Measurements from ENCODE around the gene ZNF185. TPM values are rescaled to one million over a fixed set of nuclear protein-coding genes. Genes with fewer than 3 reads are reported as not detected.

The ZNF185 gene
- total and polyA plus RNA-seq, 4 donors, result 2.6 to 13.5 (median 6.4) TPM

GRCh38 chrX:152892499-152892898 is 5.4 kb upstream of the ZNF185 start:
- Histone ChIP-seq H3K4me1 (ENCODE audit: control insufficient read depth in 1 of 2, insufficient read depth in 2 of 2, low read length in 2 of 2) (no peaks in the 10 kb centered on the region), H3K36me3 (ENCODE audit: control insufficient read depth in 1 of 2, insufficient read depth in 2 of 2, low read length in 1 of 2) (no peaks in the 10 kb centered on the region), H3K4me3 (ENCODE audit: low read length in 2 of 2) (no peak overlapping the region), H3K27me3 (ENCODE audit: control insufficient read depth in 1 of 2, insufficient read depth in 2 of 2, low read length in 1 of 2) (no peaks in the 10 kb centered on the region), H3K27ac (ENCODE audit: low read depth in 1 of 2, low read length in 2 of 2) (no peak overlapping the region), H3K9me3 (ENCODE audit: control insufficient read depth, low read length) (no peaks in the 10 kb centered on the region)
- intact Hi-C loops (cut with DNase I), result no loop called here
- DNase-seq (no peak), ATAC-seq (ENCODE audit: low FRiP score) (no peak)
- 72 to 91% methylated on average over 4 of the region's 4 CpGs for WGBS, 2 donors

GRCh38 chrX:152892999-152893891 is 4.6 kb upstream of the ZNF185 start:
- no peaks in the 10 kb centered on the region for H3K27me3 ChIP-seq (ENCODE audit: control insufficient read depth in 1 of 2, insufficient read depth in 2 of 2, low read length in 1 of 2)
- H3K9me3 ChIP-seq (ENCODE audit: control insufficient read depth, low read length), result no peaks in the 10 kb centered on the region
- WGBS, 2 donors, result 64 to 73% methylated on average over 22 of the region's 22 CpGs
- DNase-seq (peak in 1 of 2 donors; percentile 53), ATAC-seq (ENCODE audit: low FRiP score) (no peak)
- no peak overlapping the region for H3K4me3 ChIP-seq (ENCODE audit: low read length in 2 of 2)
- intact Hi-C loops (cut with DNase I), result no loop called here
- no peaks in the 10 kb centered on the region for H3K4me1 ChIP-seq (ENCODE audit: control insufficient read depth in 1 of 2, insufficient read depth in 2 of 2, low read length in 2 of 2)
- no peaks in the 10 kb centered on the region for H3K36me3 ChIP-seq (ENCODE audit: control insufficient read depth in 1 of 2, insufficient read depth in 2 of 2, low read length in 1 of 2)
- H3K27ac ChIP-seq (ENCODE audit: low read depth in 1 of 2, low read length in 2 of 2), result no peak overlapping the region

GRCh38 chrX:152893980-152894610 is 3.8 kb upstream of the ZNF185 start:
- no peaks in the 10 kb centered on the region for H3K9me3 ChIP-seq (ENCODE audit: control insufficient read depth, low read length)
- DNase-seq (peak in 1 of 2 donors; percentile 61), ATAC-seq (ENCODE audit: low FRiP score) (no peak)
- H3K27me3 ChIP-seq (ENCODE audit: control insufficient read depth in 1 of 2, insufficient read depth in 2 of 2, low read length in 1 of 2), result no peaks in the 10 kb centered on the region
- no peaks in the 10 kb centered on the region for H3K4me1 ChIP-seq (ENCODE audit: control insufficient read depth in 1 of 2, insufficient read depth in 2 of 2, low read length in 2 of 2)
- intact Hi-C loops (cut with DNase I), result no loop called here
- H3K27ac ChIP-seq (ENCODE audit: low read depth in 1 of 2, low read length in 2 of 2), result no peak overlapping the region
- no peaks in the 10 kb centered on the region for H3K36me3 ChIP-seq (ENCODE audit: control insufficient read depth in 1 of 2, insufficient read depth in 2 of 2, low read length in 1 of 2)
- H3K4me3 ChIP-seq (ENCODE audit: low read length in 2 of 2), result no peak overlapping the region
- 83 to 93% methylated on average over 9 of the region's 9 CpGs for WGBS, 2 donors

GRCh38 chrX:152895121-152895520 is 2.7 kb upstream of the ZNF185 start:
- WGBS, 2 donors, result 77 to 87% methylated on average over 3 of the region's 3 CpGs
- intact Hi-C loops (cut with DNase I), result no loop called here
- no peak overlapping the region for H3K4me3 ChIP-seq (ENCODE audit: low read length in 2 of 2)
- no peaks in the 10 kb centered on the region for H3K9me3 ChIP-seq (ENCODE audit: control insufficient read depth, low read length)
- DNase-seq (no peak), ATAC-seq (ENCODE audit: low FRiP score) (no peak)
- no peaks in the 10 kb centered on the region for H3K4me1 ChIP-seq (ENCODE audit: control insufficient read depth in 1 of 2, insufficient read depth in 2 of 2, low read length in 2 of 2)
- no peak overlapping the region for H3K27ac ChIP-seq (ENCODE audit: low read depth in 1 of 2, low read length in 2 of 2)
- no peaks in the 10 kb centered on the region for H3K27me3 ChIP-seq (ENCODE audit: control insufficient read depth in 1 of 2, insufficient read depth in 2 of 2, low read length in 1 of 2)
- no peaks in the 10 kb centered on the region for H3K36me3 ChIP-seq (ENCODE audit: control insufficient read depth in 1 of 2, insufficient read depth in 2 of 2, low read length in 1 of 2)

GRCh38 chrX:152895724-152896420 is 2.0 kb upstream of the ZNF185 start:
- intact Hi-C loops (cut with DNase I), result no loop called here
- 75 to 79% methylated on average over 8 of the region's 8 CpGs for WGBS, 2 donors
- H3K4me1 ChIP-seq (ENCODE audit: control insufficient read depth in 1 of 2, insufficient read depth in 2 of 2, low read length in 2 of 2), result no peaks in the 10 kb centered on the region
- H3K36me3 ChIP-seq (ENCODE audit: control insufficient read depth in 1 of 2, insufficient read depth in 2 of 2, low read length in 1 of 2), result no peaks in the 10 kb centered on the region
- H3K27me3 ChIP-seq (ENCODE audit: control insufficient read depth in 1 of 2, insufficient read depth in 2 of 2, low read length in 1 of 2), result no peaks in the 10 kb centered on the region
- H3K9me3 ChIP-seq (ENCODE audit: control insufficient read depth, low read length), result no peaks in the 10 kb centered on the region
- no peak overlapping the region for H3K27ac ChIP-seq (ENCODE audit: low read depth in 1 of 2, low read length in 2 of 2)
- DNase-seq (no peak), ATAC-seq (ENCODE audit: low FRiP score) (no peak)
- H3K4me3 ChIP-seq (ENCODE audit: low read length in 2 of 2), result no peak overlapping the region

DNA sequence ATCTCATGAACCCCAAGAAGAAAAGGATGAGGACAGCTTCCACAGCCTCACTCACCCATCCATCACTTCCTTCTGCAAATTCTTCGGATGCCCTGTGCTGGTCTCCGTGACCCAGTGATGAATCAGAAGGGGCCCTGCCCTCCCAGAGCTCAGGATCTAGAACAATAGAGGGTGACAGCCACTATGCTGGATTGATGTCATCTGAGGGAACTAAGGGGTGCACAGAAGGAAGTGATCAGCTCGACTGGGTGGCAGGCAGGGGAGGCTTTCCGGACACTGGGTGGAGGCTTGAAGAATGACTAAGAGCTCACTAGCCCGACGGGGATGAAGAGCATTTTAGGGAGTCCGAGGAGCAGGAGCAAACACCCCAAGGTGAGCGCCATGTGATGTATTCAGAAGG is 1.4 kb upstream of the ZNF185 start:
- no peak for ATAC-seq (ENCODE audit: low FRiP score)
- Histone ChIP-seq H3K36me3 (ENCODE audit: control insufficient read depth in 1 of 2, insufficient read depth in 2 of 2, low read length in 1 of 2) (no peaks in the 10 kb centered on the region), H3K4me3 (ENCODE audit: low read length in 2 of 2) (no peak overlapping the region), H3K9me3 (ENCODE audit: control insufficient read depth, low read length) (no peaks in the 10 kb centered on the region), H3K27me3 (ENCODE audit: control insufficient read depth in 1 of 2, insufficient read depth in 2 of 2, low read length in 1 of 2) (no peaks in the 10 kb centered on the region), H3K4me1 (ENCODE audit: control insufficient read depth in 1 of 2, insufficient read depth in 2 of 2, low read length in 2 of 2) (no peaks in the 10 kb centered on the region), H3K27ac (ENCODE audit: low read depth in 1 of 2, low read length in 2 of 2) (no peak overlapping the region)
- intact Hi-C loops (cut with DNase I), result no loop called here
- WGBS, 2 donors, result 79 to 80% methylated on average over 8 of the region's 8 CpGs
- no peak for DNase-seq

DNA sequence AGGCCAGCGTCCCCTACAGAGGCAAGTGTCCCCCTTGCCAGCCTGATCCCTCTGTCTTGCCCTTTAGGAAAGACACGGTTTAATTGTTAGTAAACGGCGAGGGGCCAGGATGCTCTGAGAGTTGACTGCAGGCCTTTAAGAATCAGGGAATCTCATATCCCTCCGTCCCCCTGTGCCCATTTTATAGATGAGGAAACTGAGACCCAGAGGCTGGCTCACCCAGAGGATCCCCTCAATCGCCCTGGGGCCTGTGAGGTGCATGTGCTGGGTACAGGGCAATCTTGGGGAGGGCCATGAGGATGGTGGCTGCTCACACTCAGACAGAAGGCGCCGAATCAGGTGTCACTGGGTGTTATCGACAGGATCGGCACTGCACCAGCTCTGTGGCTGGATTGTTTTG is 575 bp downstream of the ZNF185 start:
- ATAC-seq (ENCODE audit: low FRiP score) (no peak), DNase-seq (no peak)
- no peaks in the 10 kb centered on the region for H3K4me1 ChIP-seq (ENCODE audit: control insufficient read depth in 1 of 2, insufficient read depth in 2 of 2, low read length in 2 of 2)
- no peaks in the 10 kb centered on the region for H3K9me3 ChIP-seq (ENCODE audit: control insufficient read depth, low read length)
- no peaks in the 10 kb centered on the region for H3K27me3 ChIP-seq (ENCODE audit: control insufficient read depth in 1 of 2, insufficient read depth in 2 of 2, low read length in 1 of 2)
- H3K4me3 ChIP-seq (ENCODE audit: low read length in 2 of 2), result peak overlapping the region; percentile 18 to 35
- WGBS, 2 donors, result 53 to 65% methylated on average over 10 of the region's 10 CpGs
- no peaks in the 10 kb centered on the region for H3K36me3 ChIP-seq (ENCODE audit: control insufficient read depth in 1 of 2, insufficient read depth in 2 of 2, low read length in 1 of 2)
- intact Hi-C loops (cut with DNase I), result no loop called here
- no peak overlapping the region for H3K27ac ChIP-seq (ENCODE audit: low read depth in 1 of 2, low read length in 2 of 2)

GRCh38 chrX:152899111-152899873 is 1.4 kb downstream of the ZNF185 start:
- H3K27ac ChIP-seq (ENCODE audit: low read depth in 1 of 2, low read length in 2 of 2), result no peak overlapping the region
- no peaks in the 10 kb centered on the region for H3K9me3 ChIP-seq (ENCODE audit: control insufficient read depth, low read length)
- no peaks in the 10 kb centered on the region for H3K4me1 ChIP-seq (ENCODE audit: control insufficient read depth in 1 of 2, insufficient read depth in 2 of 2, low read length in 2 of 2)
- WGBS, 2 donors, result 81 to 89% methylated on average over 16 of the region's 16 CpGs
- ATAC-seq (ENCODE audit: low FRiP score), result no peak
- intact Hi-C loops (cut with DNase I), result no loop called here
- H3K4me3 ChIP-seq (ENCODE audit: low read length in 2 of 2), result no peak overlapping the region
- H3K36me3 ChIP-seq (ENCODE audit: control insufficient read depth in 1 of 2, insufficient read depth in 2 of 2, low read length in 1 of 2), result no peaks in the 10 kb centered on the region
- H3K27me3 ChIP-seq (ENCODE audit: control insufficient read depth in 1 of 2, insufficient read depth in 2 of 2, low read length in 1 of 2), result no peaks in the 10 kb centered on the region
- no peak for DNase-seq

All from aorta (tissue), 5 donors.